ENCODE results near the gene MYLK4. TPM values are rescaled to one million over a fixed set of nuclear protein-coding genes. Genes with fewer than 3 reads are reported as not detected.
"Not testable (repeated sequence)": the region's sequence is repeated elsewhere in the genome, so short reads cannot be mapped to it uniquely, and the experiment has no call there.

The MYLK4 gene
- total RNA-seq, 2 experiments from 2014 or later: 0.15 to 0.25 TPM

- ChIA-PET POLR2A (interaction anchor here (0.9 kb wide), 1 partner anchor 77 kb away, joined by 3 read pairs; the partner anchor contains the start of gene SERPINB1), CTCF (interaction anchor here (0.6 to 1.4 kb wide), 2 partner anchors 14 to 363 kb away, joined by 3 to 7 read pairs; partner anchors contain the start of gene MYLK4)
Measured at GRCh38 chr6:2763876-2764540, 13.3 kb upstream of the MYLK4 start.

- CTCF ChIA-PET: interaction anchor here (1.4 kb wide), 1 partner anchor 13 kb away, joined by 7 read pairs; the partner anchor contains the start of gene MYLK4
Measured at GRCh38 chr6:2763345-2763841, 12.7 kb upstream of the MYLK4 start.

DNA sequence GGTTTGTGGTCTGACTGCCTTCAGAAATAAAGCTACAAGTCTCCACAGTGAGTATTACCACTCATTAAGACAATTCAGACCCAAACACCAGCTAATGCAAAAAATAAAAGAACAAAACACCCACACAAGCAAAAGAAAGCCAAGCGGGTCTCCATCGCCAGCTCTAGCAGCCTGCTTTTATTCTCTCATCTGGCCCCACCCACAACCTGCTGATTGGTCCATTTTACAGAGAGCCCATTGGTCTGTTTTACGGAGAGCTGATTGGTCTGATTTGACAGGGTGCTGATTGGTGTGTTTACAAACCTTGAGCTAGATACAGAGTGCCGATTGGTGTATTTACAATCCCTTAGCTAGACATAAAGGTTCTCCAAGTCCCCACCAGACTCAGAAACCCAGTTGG, 12.1 kb upstream of the MYLK4 start:
- POLR2A ChIA-PET: not testable (repeated sequence)
- CTCF ChIA-PET: interaction anchor here (1.4 kb wide), 1 partner anchor 12 kb away, joined by 7 read pairs; the partner anchor contains the start of gene MYLK4

More at GRCh38 chr6:2763345-2763841, 12.7 kb upstream of the MYLK4 start:
- POLR2A ChIA-PET: interaction anchor here (0.9 kb wide), 1 partner anchor 78 kb away, joined by 3 read pairs; the partner anchor contains the start of gene SERPINB1

GRCh38 chr6:2760882-2761842, 10.4 kb upstream of the MYLK4 start:
- POLR2A ChIA-PET: no interaction called here
- CTCF ChIA-PET: interaction anchor here (1.0 to 2.6 kb wide), 2 partner anchors 11 to 127 kb away, joined by 5 to 16 read pairs; partner anchors contain the start of gene MYLK4

DNA sequence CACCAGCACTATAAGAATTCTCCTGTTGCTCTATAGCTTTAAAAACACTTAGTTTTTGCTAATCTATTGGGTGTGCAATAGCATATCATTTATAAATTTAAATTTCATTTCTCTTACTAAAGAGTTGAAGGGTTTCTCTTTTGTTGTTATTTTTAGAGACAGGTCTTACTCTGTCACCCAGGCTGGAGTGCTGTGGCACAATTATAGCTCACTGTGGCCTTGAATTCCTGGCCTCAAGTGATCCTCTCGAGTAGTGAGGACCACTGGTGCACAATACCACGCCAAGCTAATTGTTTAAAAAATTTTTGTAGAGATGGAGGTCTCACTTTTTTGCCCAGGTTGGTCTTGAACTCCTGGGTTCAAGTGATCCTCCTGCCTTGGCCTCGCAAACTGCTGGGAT, 8.3 kb upstream of the MYLK4 start:
- POLR2A ChIA-PET: no interaction called here
- CTCF ChIA-PET: interaction anchor here (1.8 kb wide), 1 partner anchor 9 kb away, joined by 9 read pairs; the partner anchor contains the start of gene MYLK4

DNA sequence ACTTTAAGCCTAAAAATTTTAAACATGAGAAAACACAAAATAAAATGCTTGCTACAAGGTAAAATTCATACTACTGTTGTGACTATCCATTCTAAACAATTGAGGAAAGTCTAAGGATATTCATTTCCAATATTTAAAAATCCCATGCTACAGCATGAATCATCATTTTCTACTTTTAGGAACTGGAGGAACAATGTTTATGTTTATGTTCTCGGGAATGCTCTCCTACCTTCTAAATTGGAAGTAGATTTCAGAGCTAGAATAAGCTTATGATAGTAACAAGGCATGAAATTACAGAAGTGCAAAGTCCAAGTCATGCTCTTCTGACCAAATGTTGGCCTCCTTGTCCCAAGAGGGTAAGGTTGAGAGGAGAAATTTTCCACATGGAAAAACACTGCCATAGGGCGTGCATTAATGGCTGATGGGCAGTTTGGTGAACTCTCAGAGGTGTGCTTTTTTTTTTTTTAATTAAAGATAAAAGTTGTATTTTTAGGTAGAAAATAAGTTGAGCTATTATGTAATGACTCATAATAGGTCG, 6.0 kb upstream of the MYLK4 start:
- CTCF ChIA-PET: no interaction called here
- POLR2A ChIA-PET: no interaction called here

DNA sequence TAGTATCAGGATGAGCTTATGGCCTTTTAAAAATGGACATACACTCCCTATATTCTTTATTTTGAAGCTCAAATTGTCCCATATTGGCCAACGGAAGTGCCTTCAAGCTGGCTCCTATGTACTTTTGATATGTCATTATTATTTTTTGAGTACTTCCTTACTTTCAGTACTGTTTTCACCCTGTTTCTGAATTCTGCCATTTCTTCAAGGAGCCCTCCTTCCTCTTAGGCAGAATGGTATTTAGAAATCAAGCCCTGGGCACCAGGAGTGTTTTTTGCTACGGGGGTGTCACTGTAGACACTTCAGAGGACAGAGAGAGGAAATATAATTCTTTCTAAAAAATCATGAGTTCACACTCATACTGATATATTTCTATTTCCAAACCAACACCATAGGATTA, 5.5 kb upstream of the MYLK4 start:
- CTCF ChIA-PET: no interaction called here
- POLR2A ChIA-PET: no interaction called here

- ChIA-PET CTCF (no interaction called here), POLR2A (no interaction called here)
Measured at GRCh38 chr6:2755456-2755855, 4.7 kb upstream of the MYLK4 start.

DNA sequence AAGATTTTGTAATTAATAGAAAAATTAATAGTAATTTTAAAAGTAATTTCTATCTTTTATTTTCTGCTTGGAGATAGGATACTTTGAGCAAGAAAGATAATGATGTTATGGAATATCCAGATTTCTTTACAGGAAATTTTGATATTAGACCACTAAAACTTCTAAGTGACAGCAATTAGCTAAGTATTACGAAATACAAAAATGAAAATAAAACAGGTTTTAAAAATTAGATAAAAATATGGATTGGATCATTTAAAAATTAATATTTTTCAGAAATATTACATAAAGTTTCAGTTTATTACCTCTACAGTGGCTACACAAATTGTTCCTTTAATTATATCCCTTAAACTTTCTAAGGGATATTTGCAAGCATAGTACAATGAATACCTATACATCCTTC, 4.2 kb upstream of the MYLK4 start:
- ChIA-PET CTCF (no interaction called here), POLR2A (no interaction called here)

GRCh38 chr6:2754393-2754792, 3.7 kb upstream of the MYLK4 start:
- ChIA-PET POLR2A (no interaction called here), CTCF (no interaction called here)

- POLR2A ChIA-PET: no interaction called here
- CTCF ChIA-PET: no interaction called here
Measured at GRCh38 chr6:2753743-2754142, 3.0 kb upstream of the MYLK4 start.

GRCh38 chr6:2753110-2753489, 2.4 kb upstream of the MYLK4 start:
- ChIA-PET POLR2A (no interaction called here), CTCF (no interaction called here)

GRCh38 chr6:2752477-2753109, 1.9 kb upstream of the MYLK4 start:
- CTCF ChIA-PET: no interaction called here
- POLR2A ChIA-PET: no interaction called here

DNA sequence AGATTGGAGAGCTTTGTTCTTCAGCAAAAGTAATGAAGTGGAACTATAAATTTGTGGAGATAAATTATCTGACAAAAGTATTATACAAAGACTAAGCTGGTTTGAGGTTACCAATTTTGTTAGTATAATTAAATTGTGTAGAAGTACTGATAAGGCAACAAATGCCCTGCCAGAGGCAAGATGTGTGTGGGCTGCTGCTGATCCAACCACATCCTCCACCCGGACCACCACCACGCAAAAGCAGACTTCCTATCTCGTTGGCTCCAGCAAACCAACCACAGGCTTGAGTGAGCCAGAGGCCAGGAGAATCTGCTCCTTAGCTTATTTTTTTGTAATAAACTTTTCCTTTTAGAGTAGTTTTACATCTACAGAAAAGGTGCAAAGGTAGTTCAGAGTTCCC, 1.1 kb upstream of the MYLK4 start:
- ChIA-PET CTCF (interaction anchor here (3.3 to 3.4 kb wide), 2 partner anchors 9 to 14 kb away, joined by 16 to 18 read pairs; no protein-coding TSS in a partner anchor), POLR2A (no interaction called here)

DNA sequence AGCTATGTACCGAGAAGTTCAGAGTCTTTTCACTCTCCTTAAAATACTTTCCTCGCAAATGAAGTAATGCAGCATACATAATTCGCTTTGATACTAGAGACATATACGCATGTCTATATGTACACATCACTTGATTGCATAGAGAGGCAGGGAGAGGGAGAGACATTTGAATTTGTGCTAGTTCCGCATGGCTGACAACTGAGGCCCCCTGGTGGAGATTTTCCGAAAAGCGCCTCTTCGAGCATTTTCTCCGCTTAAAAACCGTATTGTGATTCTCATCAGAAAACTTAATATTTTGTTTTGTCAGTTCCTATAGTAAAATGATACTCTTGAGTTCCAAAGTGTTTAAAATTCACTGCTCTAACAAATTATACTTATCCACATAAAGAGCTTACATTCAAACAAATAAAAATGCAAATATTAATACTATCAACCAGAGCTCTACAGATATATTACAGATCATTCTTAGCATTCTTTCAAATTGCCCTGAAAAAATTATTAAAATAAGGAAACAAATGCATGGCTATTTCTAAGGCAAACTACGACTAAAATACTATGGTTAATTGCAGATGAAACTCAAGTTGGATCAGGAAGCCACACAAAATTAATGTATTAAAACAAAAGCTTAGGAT, 637 bp downstream of the MYLK4 start:
- POLR2A ChIA-PET: interaction anchor here (1.0 kb wide), 1 partner anchor 1268 kb away, joined by 5 read pairs; no protein-coding TSS in a partner anchor
- CTCF ChIA-PET: interaction anchor here (0.6 to 3.4 kb wide), 12 partner anchors 9 to 1154 kb away, joined by 3 to 18 read pairs (median 5); no protein-coding TSS in a partner anchor

GRCh38 chr6:2748183-2748582, 2.5 kb downstream of the MYLK4 start:
- ChIA-PET POLR2A (no interaction called here), CTCF (interaction anchor here (1.3 kb wide), 1 partner anchor 17 kb away, joined by 4 read pairs; the partner anchor contains the start of gene WRNIP1)

DNA sequence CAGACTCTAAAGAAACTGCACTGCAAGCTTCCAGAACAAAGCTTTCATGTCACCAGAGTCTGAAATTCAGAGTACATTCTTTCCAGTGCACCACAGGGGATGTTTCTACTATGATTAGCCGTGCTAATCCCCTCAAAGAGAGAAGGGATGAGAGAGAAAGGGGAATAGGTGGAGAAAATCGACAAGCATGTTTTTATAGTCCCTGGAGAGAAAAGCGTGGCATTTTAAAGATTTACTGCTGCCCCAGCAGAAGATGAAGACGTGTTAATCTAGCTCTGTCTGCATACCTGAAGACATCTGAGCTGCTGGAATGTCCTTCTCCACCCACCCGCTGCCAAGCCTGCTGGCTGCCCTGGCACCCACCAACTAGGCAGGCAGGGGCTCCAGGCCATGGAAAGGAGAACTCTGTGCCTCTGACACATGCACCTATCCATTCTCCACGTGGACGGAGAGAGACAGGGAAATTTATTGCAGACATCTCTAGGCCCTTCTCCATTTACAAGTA, 4.1 kb downstream of the MYLK4 start:
- ChIA-PET CTCF (no interaction called here), POLR2A (no interaction called here)

GRCh38 chr6:2745246-2745645, 5.5 kb downstream of the MYLK4 start:
- ChIA-PET CTCF (no interaction called here), POLR2A (no interaction called here)

- ChIA-PET CTCF (no interaction called here), POLR2A (no interaction called here)
Measured at GRCh38 chr6:2744778-2745177, 5.9 kb downstream of the MYLK4 start.
